Muscle of leg (tissue), 11 donors: ENCODE results near the gene GFY. TPM values are rescaled to one million over a fixed set of nuclear protein-coding genes. Genes with fewer than 3 reads are reported as not detected.

Experiments used
- DNase-seq: peaks from one replicate; pipeline ENCODE4 v3.0.0; 2013
- H3K27ac ChIP-seq: one replicate; pipeline ENCODE4 v1.5.1; 2013; ENCODE audit warnings: mild to moderate bottlenecking, low read length, control low read depth
- H3K27me3 ChIP-seq: one replicate; pipeline ENCODE4 v1.6.1; 2013; ENCODE audit warnings: low read length; ENCODE audit not compliant: control insufficient read depth, insufficient read depth
- H3K36me3 ChIP-seq: one replicate; pipeline ENCODE4 v1.6.1; 2013; ENCODE audit warnings: low read length; ENCODE audit not compliant: control insufficient read depth, insufficient read depth
- H3K4me1 ChIP-seq: one replicate; pipeline ENCODE4 v1.6.1; 2013; ENCODE audit warnings: low read length; ENCODE audit not compliant: control insufficient read depth, insufficient read depth
- H3K4me3 ChIP-seq: one replicate; pipeline ENCODE4 v1.5.1; 2013; ENCODE audit warnings: low read length, control low read depth
- H3K9me3 ChIP-seq: replicated peaks from 2 replicates; pipeline ENCODE4 v1.6.1; 2013; ENCODE audit warnings: low read depth, low read length; ENCODE audit not compliant: control insufficient read depth
- WGBS: methylation state at CpG from one replicate; pipeline ENCODE4 v1.1.5; 2013; ENCODE audit warnings: missing lambda C conversion rate; ENCODE audit not compliant: insufficient coverage; 5-methylcytosine and 5-hydroxymethylcytosine counted together
- polyA plus RNA-seq, 8 donors: library from polyadenylated mRNA; unstranded; fragments of 120-200 nt; gene quantifications; one replicate each; pipeline versions ENCODE4 v1.2.1 to v1.2.3, GENCODE V29; 2013; ENCODE audit warnings: inconsistent platforms in 1 of 8, low replicate concordance in 1 of 8; ENCODE audit not compliant: insufficient read length in 8 of 8, insufficient read depth in 1 of 8
- total RNA-seq: library from RNA; stranded (reverse); fragments of 120-200 nt; gene quantifications from one replicate; pipeline ENCODE4 v1.2.4, GENCODE V29; 2013

The GFY gene
- total and polyA plus RNA-seq, 9 donors: not detected

DNA sequence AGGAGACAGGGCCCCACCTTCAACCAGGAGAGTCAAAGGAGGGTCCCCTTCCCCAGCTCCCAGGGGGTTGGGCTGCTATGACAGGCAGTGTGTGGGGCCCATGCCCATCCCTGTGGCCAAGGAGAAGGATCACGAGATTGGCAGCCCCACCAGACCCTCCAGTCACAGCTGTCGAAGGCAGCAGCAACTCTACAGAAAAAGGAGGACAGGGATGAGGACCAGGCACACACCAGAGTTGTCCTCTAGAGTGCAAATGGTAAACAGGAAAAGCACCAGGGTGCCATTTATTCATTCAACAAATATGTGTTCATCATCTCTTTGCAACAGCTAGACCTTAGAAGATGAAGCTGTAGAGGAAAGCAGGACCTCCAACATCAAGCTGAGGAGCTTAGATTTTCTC lies 6.0 kb upstream of the GFY start:
- H3K4me3 ChIP-seq: no peak overlapping the region
- H3K4me1 ChIP-seq: peaks cover 15% of the 10 kb centered on the region
- no peaks in the 10 kb centered on the region for H3K9me3 ChIP-seq
- H3K27ac ChIP-seq: no peak overlapping the region
- 80% methylated on average over 1 of the region's 2 CpGs for WGBS
- H3K36me3 ChIP-seq: no peaks in the 10 kb centered on the region
- no peak for DNase-seq
- H3K27me3 ChIP-seq: peaks cover 76% of the 10 kb centered on the region

- Histone ChIP-seq H3K9me3 (no peaks in the 10 kb centered on the region), H3K4me1 (peaks cover 15% of the 10 kb centered on the region), H3K27me3 (peaks cover 87% of the 10 kb centered on the region), H3K36me3 (no peaks in the 10 kb centered on the region), H3K27ac (no peak overlapping the region), H3K4me3 (no peak overlapping the region)
- 56% methylated on average over 2 of the region's 2 CpGs for WGBS
- DNase-seq: no peak
Measured at GRCh38 chr19:49420227-49420626, 5.0 kb upstream of the GFY start.

DNA sequence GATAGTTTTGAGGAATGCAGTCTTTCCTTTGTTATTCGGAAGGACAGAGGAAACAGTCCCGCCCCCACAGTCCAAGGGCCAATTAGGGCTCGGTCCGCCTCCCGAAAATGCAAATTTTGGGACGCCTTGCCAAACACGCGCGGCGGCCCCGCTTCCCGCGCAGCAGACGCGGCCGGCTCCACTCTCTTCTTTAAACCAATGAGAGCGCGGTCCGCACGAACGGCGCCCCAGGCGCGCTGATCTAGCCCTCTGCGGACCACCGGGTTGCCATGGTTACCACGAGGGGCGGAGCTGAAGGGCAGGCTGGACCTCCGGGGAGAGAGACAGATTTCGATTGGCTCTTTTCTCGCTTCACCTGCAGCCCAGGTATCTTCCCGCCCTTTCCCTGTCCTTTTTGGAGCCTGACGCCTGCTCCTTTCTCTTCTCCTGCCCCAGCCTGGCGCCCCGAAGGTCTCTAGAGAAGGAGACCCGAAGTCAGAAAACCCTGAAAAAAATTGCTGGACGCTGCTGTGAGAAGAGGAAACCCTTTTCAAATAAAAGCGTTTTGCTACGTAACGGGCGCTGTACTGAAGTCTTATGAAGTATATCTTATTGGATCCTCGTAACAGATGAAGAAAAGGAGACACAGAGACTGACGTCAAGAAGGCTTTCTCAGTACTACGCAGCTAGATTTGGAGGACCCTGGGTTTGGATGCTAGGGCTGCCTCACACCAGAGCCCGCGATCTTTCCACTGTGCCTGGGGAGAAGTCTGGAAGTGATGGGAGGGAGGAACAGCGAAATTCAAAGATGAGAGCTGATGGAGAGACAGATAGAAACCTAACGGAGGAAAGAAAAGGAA lies 3.9 kb upstream of the GFY start:
- peaks cover 97% of the 10 kb centered on the region for H3K27me3 ChIP-seq
- H3K4me3 ChIP-seq: no peak overlapping the region
- 8% methylated on average over 40 of the region's 48 CpGs for WGBS
- peak; percentile 81 for DNase-seq
- H3K9me3 ChIP-seq: no peaks in the 10 kb centered on the region
- H3K4me1 ChIP-seq: peaks cover 18% of the 10 kb centered on the region
- H3K27ac ChIP-seq: no peak overlapping the region
- H3K36me3 ChIP-seq: no peaks in the 10 kb centered on the region

GRCh38 chr19:49421878-49422202 lies 3.3 kb upstream of the GFY start:
- Histone ChIP-seq H3K9me3 (no peaks in the 10 kb centered on the region), H3K36me3 (no peaks in the 10 kb centered on the region), H3K27ac (no peak overlapping the region), H3K4me1 (peaks cover 19% of the 10 kb centered on the region), H3K4me3 (no peak overlapping the region), H3K27me3 (peaks cover 97% of the 10 kb centered on the region)
- WGBS: 25% methylated on average over 1 of the region's 3 CpGs
- DNase-seq: no peak

- Histone ChIP-seq H3K36me3 (no peaks in the 10 kb centered on the region), H3K9me3 (no peaks in the 10 kb centered on the region), H3K27ac (no peak overlapping the region), H3K4me3 (no peak overlapping the region), H3K27me3 (peaks cover 97% of the 10 kb centered on the region), H3K4me1 (peaks cover 19% of the 10 kb centered on the region)
- WGBS: under 1% methylated on average over 58 of the region's 58 CpGs
- peak; percentile 39 for DNase-seq
Measured at GRCh38 chr19:49422407-49423070, 2.6 kb upstream of the GFY start.

GRCh38 chr19:49423071-49423984 lies 1.9 kb upstream of the GFY start, which contains the start of gene PTH2:
Gene PTH2, minus strand, starts transcription at chr19:49423441. Its CDS starts 102 bp downstream, at chr19:49423339.
- Histone ChIP-seq H3K27me3 (peaks cover 97% of the 10 kb centered on the region), H3K4me3 (no peak within 1 kb of the TSS), H3K36me3 (no peaks in the 10 kb centered on the region), H3K27ac (no peak within 1 kb of the TSS), H3K4me1 (peaks cover 23% of the 10 kb centered on the region), H3K9me3 (no peaks in the 10 kb centered on the region)
- no peak for DNase-seq
- 4% methylated on average over 35 of the region's 42 CpGs for WGBS

- no peak for DNase-seq
- H3K9me3 ChIP-seq: no peaks in the 10 kb centered on the region
- 10% methylated on average over 3 of the region's 3 CpGs for WGBS
- H3K27ac ChIP-seq: no peak overlapping the region
- H3K36me3 ChIP-seq: no peaks in the 10 kb centered on the region
- peaks cover 25% of the 10 kb centered on the region for H3K4me1 ChIP-seq
- peaks cover 97% of the 10 kb centered on the region for H3K27me3 ChIP-seq
- H3K4me3 ChIP-seq: no peak overlapping the region
Measured at GRCh38 chr19:49423985-49424303, 1.2 kb upstream of the GFY start.

DNA sequence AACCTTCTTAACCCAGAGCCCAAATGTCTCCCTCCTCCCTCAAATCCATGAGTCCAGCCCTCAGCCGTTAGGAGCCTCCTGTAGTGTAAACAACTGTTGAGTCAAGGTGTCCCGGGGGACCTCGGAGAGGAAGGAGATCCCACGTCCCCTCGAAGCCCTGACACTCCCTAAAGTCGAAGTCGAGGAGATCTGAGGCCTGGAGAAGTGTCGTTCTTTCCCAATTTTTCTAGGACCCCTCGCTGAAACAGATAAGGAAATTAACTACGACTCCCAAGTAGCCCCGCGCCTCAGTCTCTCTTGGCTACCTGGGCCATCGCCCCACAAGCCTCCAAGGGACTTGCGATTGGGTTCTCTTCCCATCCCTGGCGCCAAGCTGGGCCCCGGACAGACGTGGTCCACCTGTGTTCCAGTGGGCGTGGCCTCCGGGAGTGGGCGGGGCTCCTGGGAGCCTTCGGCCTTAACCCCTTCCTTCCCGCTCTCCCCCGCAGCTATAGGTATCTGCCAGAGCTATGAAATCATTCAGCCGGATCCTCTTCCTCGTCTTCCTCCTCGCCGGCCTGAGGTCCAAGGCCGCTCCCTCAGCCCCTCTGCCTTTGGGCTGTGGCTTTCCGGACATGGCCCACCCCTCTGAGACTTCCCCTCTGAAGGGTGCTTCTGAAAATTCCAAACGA lies 869 bp downstream of the GFY start:
- H3K4me3 ChIP-seq: no peak overlapping the region
- no peak overlapping the region for H3K27ac ChIP-seq
- H3K9me3 ChIP-seq: no peaks in the 10 kb centered on the region
- peaks cover 24% of the 10 kb centered on the region for H3K4me1 ChIP-seq
- H3K36me3 ChIP-seq: no peaks in the 10 kb centered on the region
- peaks cover 100% of the 10 kb centered on the region for H3K27me3 ChIP-seq
- WGBS: 2% methylated on average over 20 of the region's 30 CpGs
- no peak for DNase-seq

DNA sequence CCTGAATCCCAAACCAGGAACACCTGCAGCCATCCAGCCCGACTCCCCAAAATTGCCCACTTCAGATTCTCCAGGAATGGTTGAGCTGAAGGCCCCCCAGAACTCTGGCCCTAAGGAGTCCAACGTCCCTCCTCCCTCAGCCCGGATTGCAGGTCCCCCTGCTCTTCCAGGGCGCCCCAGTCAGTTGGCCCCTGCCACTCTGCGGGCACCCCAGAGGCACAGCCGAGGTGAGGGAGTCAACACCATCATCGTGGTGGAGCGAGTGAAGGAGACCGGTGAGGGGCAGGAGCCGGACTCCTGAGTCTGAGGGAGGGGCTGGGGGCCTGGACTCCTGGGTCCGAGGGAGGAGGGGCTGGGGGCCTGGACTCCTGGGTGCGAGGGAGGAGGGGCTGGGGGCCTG lies 2.2 kb downstream of the GFY start:
- WGBS: 39% methylated on average over 9 of the region's 12 CpGs
- peaks cover 19% of the 10 kb centered on the region for H3K4me1 ChIP-seq

More for the DNA sequence above, 2.2 kb downstream of the GFY start:
- no peaks in the 10 kb centered on the region for H3K9me3 ChIP-seq
- peaks cover 100% of the 10 kb centered on the region for H3K27me3 ChIP-seq
- H3K36me3 ChIP-seq: no peaks in the 10 kb centered on the region
- no peak for DNase-seq
- H3K27ac ChIP-seq: no peak overlapping the region
- no peak overlapping the region for H3K4me3 ChIP-seq
